ENCODE measurements around the gene LCT.

GRCh38 chr2:135742325-135742757 lies 94.6 kb downstream of the LCT start:
- no peak for TF ChIP-seq EZH2phosphoT487 (IDR thresholded peaks at IDR 0.05; ENCODE audit: borderline replicate concordance, low read length)
- TF ChIP-seq, protein P1, sequence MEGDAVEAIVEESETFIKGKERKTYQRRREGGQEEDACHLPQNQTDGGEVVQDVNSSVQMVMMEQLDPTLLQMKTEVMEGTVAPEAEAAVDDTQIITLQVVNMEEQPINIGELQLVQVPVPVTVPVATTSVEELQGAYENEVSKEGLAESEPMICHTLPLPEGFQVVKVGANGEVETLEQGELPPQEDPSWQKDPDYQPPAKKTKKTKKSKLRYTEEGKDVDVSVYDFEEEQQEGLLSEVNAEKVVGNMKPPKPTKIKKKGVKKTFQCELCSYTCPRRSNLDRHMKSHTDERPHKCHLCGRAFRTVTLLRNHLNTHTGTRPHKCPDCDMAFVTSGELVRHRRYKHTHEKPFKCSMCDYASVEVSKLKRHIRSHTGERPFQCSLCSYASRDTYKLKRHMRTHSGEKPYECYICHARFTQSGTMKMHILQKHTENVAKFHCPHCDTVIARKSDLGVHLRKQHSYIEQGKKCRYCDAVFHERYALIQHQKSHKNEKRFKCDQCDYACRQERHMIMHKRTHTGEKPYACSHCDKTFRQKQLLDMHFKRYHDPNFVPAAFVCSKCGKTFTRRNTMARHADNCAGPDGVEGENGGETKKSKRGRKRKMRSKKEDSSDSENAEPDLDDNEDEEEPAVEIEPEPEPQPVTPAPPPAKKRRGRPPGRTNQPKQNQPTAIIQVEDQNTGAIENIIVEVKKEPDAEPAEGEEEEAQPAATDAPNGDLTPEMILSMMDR (conservative IDR thresholded peaks at IDR 0.05; ENCODE audit: low read depth, low read length), result no peak
- TF ChIP-seq EZH2 (IDR thresholded peaks at IDR 0.05; ENCODE audit: low read length, unreplicated experiment), result no peak
